ENCODE measurements around the gene OLIG2.

- TF ChIP-seq CTCF (IDR thresholded peaks at IDR 0.05) (no peak), SIN3A (IDR thresholded peaks at IDR 0.05; ENCODE audit: borderline replicate concordance, low read depth, low read length) (no peak), EZH2phosphoT487 (IDR thresholded peaks at IDR 0.05; ENCODE audit: borderline replicate concordance, low read depth) (no peak), CHD2 (IDR thresholded peaks at IDR 0.05; ENCODE audit: low read length, partially characterized antibody) (no peak), EP300 (IDR thresholded peaks at IDR 0.05; ENCODE audit: borderline replicate concordance in 1 of 2, low read depth in 1 of 2, low read length in 1 of 2) (no peak), YY1 (IDR thresholded peaks at IDR 0.05; ENCODE audit: low read depth) (no peak), ZBTB33 (IDR thresholded peaks at IDR 0.05; ENCODE audit: borderline replicate concordance, low read depth) (no peak), TAF1 (IDR thresholded peaks at IDR 0.05; ENCODE audit: borderline replicate concordance, low read depth, low read length) (no peak), MAX (IDR thresholded peaks at IDR 0.05; ENCODE audit: low read depth) (no peak)
These were observed 2.0 kb upstream of the OLIG2 start for GRCh38 chr21:33023574-33024200.

Measured in SK-N-SH (cell line).